HFFc6 (cell line): Measurements from ENCODE around the gene RNF152. TPM values are rescaled to one million over a fixed set of nuclear protein-coding genes. Genes with fewer than 3 reads are reported as not detected.

Experiments
- DNase-seq: peaks from one replicate; pipeline ENCODE4 v3.0.0-alpha.2; 2018
- H3K27ac Mint-ChIP-seq: 2 replicates; pipeline ENCODE4 v1.8.0; 2020; ENCODE audit warnings: mild to moderate bottlenecking, mixed read lengths
- H3K27me3 Mint-ChIP-seq: 2 replicates; pipeline ENCODE4 v1.8.0; 2021; ENCODE audit warnings: mild to moderate bottlenecking, moderate library complexity, mixed read lengths; ENCODE audit not compliant: insufficient read depth
- H3K36me3 Mint-ChIP-seq: 2 replicates; pipeline ENCODE4 v1.8.0; 2021; ENCODE audit warnings: low read depth, mixed read lengths
- H3K4me1 Mint-ChIP-seq: 2 replicates; pipeline ENCODE4 v1.8.0; 2020; ENCODE audit warnings: low read depth, mixed read lengths
- H3K4me3 Mint-ChIP-seq: 2 replicates; pipeline ENCODE4 v1.8.0; 2020; ENCODE audit warnings: mild to moderate bottlenecking, moderate library complexity, mixed read lengths
- H3K9me3 Mint-ChIP-seq: 2 replicates; pipeline ENCODE4 v1.8.0; 2020; ENCODE audit warnings: mild to moderate bottlenecking, mixed read lengths
- long read RNA-seq: library from polyadenylated mRNA; unstranded; transcript quantifications from one replicate; pipeline ENCODE4 v2.0.0, GENCODE V29; 2019
- total RNA-seq, 6 experiments: library from RNA; stranded (reverse); fragmentation: NEBNext Ultra II Directional; extraction: Animal tissue kit (Norgen Biotek cat#: 25700); gene quantifications; 2 replicates in 1 of 6; 3 replicates in 5 of 6; pipeline ENCODE4 v1.2.3, GENCODE V29; 2021
- TF ChIP-seq, protein P1 (sequence below): fragments of 200-600 bp; sonication (generic); IDR thresholded peaks from 2 replicates; pipeline ENCODE4 v1.5.0; 2021; ENCODE audit warnings: antibody characterized with exemption, mild to moderate bottlenecking

RNF152 gene
- total RNA-seq, result 10 to 100 TPM; 44.3 to 68.4 (median 50.2) TPM
- long read RNA-seq, full-length matches to known transcripts, result 3 of 33 reads
- long read RNA-seq, partial matches to known transcripts, result 0 of 33 reads
- long read RNA-seq, other reads (novel, unspliced or antisense), result 30 of 33 reads

DNA sequence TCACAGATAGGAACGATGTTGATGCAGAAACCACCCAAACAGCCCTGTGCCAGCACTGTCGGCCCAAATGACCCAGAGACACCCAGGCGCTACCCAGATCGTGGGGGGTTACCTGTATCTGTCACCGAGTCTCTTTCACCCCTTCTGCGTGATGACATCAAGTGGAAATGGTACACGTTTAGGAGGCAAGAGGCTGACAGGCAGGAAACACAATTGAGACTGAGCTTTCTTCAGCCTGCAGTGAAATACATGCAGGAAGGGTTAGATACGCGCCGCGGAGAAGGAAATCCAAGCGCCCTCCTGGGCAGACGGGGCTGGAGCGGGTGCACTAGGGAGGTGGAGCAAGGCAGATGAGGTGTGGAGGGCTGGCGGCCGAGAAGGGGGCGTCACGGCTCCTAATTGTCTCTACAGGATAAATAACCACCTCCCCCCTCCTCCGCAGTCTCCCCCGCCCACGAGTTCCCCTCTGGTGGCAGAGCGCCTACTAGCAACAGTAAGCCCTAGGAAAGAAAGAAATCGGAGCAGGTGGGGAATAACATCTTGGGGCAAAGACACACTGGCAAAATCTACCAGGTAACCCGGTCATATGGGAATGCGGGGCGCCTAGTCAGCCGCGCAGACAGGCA, at the start of gene RNF152:
Gene RNF152, minus strand, starts transcription at position 325 of the 626 bp plus-strand sequence. CDS start 76,544 bp downstream, outside the sequence.
- Mint-ChIP-seq H3K27ac (peak within 1 kb of the TSS; percentile 82), H3K4me1 (peaks cover 74% of the 10 kb centered on the region), H3K4me3 (peak within 1 kb of the TSS; percentile 96), H3K9me3 (no peaks in the 10 kb centered on the region), H3K27me3 (no peaks in the 10 kb centered on the region; the same call in 1 of the 2 replicates), H3K36me3 (peaks cover 32% of the 10 kb centered on the region)
- no peak for DNase-seq
- TF ChIP-seq, protein P1, sequence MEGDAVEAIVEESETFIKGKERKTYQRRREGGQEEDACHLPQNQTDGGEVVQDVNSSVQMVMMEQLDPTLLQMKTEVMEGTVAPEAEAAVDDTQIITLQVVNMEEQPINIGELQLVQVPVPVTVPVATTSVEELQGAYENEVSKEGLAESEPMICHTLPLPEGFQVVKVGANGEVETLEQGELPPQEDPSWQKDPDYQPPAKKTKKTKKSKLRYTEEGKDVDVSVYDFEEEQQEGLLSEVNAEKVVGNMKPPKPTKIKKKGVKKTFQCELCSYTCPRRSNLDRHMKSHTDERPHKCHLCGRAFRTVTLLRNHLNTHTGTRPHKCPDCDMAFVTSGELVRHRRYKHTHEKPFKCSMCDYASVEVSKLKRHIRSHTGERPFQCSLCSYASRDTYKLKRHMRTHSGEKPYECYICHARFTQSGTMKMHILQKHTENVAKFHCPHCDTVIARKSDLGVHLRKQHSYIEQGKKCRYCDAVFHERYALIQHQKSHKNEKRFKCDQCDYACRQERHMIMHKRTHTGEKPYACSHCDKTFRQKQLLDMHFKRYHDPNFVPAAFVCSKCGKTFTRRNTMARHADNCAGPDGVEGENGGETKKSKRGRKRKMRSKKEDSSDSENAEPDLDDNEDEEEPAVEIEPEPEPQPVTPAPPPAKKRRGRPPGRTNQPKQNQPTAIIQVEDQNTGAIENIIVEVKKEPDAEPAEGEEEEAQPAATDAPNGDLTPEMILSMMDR, result no peak

GRCh38 chr18:61941948-61942471, 49.2 kb upstream of the RNF152 start:
- TF ChIP-seq, protein P1, result no peak
- H3K36me3 Mint-ChIP-seq, result peaks cover 7% of the 10 kb centered on the region
- no peak for DNase-seq
- peak overlapping the region; percentile 69 for H3K4me3 Mint-ChIP-seq
- H3K9me3 Mint-ChIP-seq, result peaks cover 4% of the 10 kb centered on the region; the same call in 1 of the 2 replicates
- no peaks in the 10 kb centered on the region; the same call in 1 of the 2 replicates for H3K27me3 Mint-ChIP-seq
- H3K4me1 Mint-ChIP-seq, result peaks cover 48% of the 10 kb centered on the region
- peak overlapping the region; percentile 43; the same call in 1 of the 2 replicates for H3K27ac Mint-ChIP-seq

GRCh38 chr18:61939046-61939674, 46.4 kb upstream of the RNF152 start:
- TF ChIP-seq, protein P1, result no peak
- peaks cover 7% of the 10 kb centered on the region for H3K36me3 Mint-ChIP-seq
- peaks cover 24% of the 10 kb centered on the region for H3K4me1 Mint-ChIP-seq
- no peak for DNase-seq
- peaks cover 4% of the 10 kb centered on the region; the same call in 1 of the 2 replicates for H3K9me3 Mint-ChIP-seq
- H3K27ac Mint-ChIP-seq, result no peak overlapping the region
- no peak overlapping the region for H3K4me3 Mint-ChIP-seq
- no peaks in the 10 kb centered on the region; the same call in 1 of the 2 replicates for H3K27me3 Mint-ChIP-seq

GRCh38 chr18:61935362-61935761, 42.6 kb upstream of the RNF152 start:
- H3K4me3 Mint-ChIP-seq, result no peak overlapping the region
- no peaks in the 10 kb centered on the region; the same call in 1 of the 2 replicates for H3K27me3 Mint-ChIP-seq
- no peak overlapping the region for H3K27ac Mint-ChIP-seq
- TF ChIP-seq, protein P1, result no peak
- no peak for DNase-seq
- H3K9me3 Mint-ChIP-seq, result peaks cover 3% of the 10 kb centered on the region; the same call in 1 of the 2 replicates
- H3K36me3 Mint-ChIP-seq, result no peaks in the 10 kb centered on the region
- no peaks in the 10 kb centered on the region for H3K4me1 Mint-ChIP-seq

DNA sequence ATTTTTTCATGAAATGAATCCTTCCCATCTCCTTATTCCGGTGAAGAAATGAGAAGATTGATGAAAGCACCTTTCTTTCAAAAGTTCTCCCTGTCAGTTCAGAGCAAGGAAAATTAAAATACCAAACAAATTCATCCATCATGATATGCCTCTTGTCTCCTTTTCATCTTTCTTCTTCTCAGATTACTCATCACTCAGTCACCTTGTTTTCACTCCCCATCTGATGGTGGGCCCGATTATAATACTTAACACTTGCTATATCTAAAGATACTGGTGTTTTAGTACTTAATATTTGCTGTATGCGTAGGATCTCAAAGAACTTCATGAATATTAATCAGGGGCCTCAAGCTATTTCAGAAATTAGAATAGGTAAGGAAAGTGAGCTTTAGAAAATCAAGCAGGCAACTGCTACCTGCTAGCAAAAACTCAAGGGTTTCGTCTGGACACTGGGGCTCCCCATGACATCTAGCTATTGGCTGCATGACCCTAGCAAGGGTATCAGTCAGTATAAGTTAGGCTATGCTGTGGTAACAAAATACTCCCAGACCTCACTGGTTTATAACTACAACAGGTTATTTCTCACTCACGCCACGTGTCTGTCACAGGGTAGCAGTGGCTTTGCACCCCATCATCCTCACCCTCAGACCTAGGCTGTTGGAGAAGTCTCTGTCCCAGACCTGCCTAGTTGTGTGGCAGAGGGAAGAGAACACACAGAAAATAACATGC, 39.0 kb upstream of the RNF152 start:
- Mint-ChIP-seq H3K4me3 (no peak overlapping the region), H3K36me3 (peaks cover 11% of the 10 kb centered on the region), H3K27ac (no peak overlapping the region), H3K4me1 (no peaks in the 10 kb centered on the region), H3K27me3 (no peaks in the 10 kb centered on the region), H3K9me3 (peaks cover 9% of the 10 kb centered on the region)
- TF ChIP-seq, protein P1, result no peak
- no peak for DNase-seq
